HS-5 (cell line): ENCODE results near the gene IFNL4.
"Not testable (repeated sequence)": the region's sequence is repeated elsewhere in the genome, so short reads cannot be mapped to it uniquely, and the experiment has no call there.

Experiments used
- DNase-seq: peaks from one replicate; pipeline ENCODE4 v3.0.0-alpha.2; 2012; ENCODE audit warnings: low read depth

IFNL4 gene

DNA sequence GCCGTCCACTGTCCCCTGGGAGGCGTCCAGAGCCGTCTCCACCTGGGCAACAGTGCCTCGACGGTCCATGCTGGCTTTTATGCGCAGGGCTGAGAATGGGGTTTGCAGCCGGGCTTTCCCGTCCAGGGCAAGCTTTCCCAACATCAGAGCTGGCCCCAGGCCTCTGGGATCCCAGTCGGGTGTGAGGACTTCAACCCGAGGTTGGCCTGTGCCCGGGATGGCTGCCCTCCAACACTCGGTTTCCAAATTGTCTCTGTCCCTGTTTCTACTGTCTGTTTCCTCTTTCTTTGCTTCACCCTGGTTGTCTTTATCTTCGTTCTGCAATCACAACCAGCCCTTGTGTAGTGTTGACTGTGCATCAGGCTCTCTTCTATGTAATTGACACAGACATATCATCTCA is at the start of gene IFNL4:
Gene IFNL4, minus strand, starts transcription at position 51 of the 400 bp plus-strand sequence.
- no peak for DNase-seq

DNA sequence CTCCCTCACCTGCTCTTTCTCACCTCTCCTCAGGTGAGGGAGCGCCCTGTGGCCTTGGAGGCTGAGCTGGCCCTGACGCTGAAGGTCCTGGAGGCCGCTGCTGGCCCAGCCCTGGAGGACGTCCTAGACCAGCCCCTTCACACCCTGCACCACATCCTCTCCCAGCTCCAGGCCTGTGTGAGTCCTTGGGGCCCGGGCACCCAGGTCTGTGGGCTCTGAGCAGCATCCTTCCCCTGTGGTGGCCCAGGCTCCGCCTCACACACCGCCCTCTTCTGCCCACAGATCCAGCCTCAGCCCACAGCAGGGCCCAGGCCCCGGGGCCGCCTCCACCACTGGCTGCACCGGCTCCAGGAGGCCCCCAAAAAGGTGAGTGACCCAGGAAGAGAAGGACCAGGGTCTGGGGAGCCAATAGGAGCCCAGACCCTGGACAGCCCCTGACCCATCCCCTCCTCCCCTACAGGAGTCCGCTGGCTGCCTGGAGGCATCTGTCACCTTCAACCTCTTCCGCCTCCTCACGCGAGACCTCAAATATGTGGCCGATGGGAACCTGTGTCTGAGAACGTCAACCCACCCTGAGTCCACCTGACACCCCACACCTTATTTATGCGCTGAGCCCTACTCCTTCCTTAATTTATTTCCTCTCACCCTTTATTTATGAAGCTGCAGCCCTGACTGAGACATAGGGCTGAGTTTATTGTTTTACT is 49.4 kb upstream of the IFNL4 start:
- DNase-seq: no peak

DNA sequence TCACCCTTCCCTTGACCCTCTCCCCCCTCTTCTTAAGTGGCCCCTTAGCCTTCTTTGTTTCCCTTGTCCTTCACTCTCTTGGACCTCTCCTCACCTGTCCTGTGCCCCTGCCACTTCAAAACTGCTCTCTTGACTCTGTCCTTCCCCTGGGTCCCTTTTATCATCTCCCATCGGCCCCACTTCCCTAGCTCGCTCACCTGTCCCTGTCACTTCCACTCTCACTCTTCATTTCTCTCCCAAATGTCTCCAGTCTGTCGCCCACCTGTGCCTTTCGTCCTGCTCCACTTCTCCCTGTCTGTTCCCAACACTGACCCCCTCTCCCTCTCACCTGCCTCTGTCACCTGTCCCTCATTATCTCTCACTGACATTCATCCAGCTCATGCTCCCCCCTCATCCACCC is 48.2 kb upstream of the IFNL4 start:
- DNase-seq: no peak

DNA sequence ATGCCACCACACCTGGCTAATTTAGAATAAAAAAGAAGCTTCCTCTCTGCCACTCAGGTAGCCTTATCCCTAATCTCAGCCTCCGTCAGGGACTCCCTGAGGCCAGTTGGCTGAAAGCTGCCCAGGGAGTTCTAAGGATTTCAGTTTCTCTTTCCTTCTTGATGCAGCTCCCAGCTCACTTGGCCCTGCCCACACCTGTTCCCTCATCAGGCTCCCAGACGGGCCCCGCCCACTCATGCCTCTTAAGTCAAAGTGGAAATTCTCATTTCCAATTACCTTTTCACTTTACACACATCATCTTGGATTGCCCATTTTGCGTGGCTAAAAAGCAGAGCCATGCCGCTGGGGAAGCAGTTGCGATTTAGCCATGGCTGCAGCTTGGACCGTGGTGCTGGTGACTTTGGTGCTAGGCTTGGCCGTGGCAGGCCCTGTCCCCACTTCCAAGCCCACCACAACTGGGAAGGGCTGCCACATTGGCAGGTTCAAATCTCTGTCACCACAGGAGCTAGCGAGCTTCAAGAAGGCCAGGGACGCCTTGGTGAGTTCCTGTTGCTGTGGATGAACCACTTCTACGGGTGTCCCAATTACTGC is 47.5 kb upstream of the IFNL4 start, which contains the start of gene IFNL1:
Gene IFNL1, plus strand, starts transcription at position 353 of the 591 bp plus-strand sequence. Its CDS starts 15 bp downstream, at position 368.
- DNase-seq: no peak

DNA sequence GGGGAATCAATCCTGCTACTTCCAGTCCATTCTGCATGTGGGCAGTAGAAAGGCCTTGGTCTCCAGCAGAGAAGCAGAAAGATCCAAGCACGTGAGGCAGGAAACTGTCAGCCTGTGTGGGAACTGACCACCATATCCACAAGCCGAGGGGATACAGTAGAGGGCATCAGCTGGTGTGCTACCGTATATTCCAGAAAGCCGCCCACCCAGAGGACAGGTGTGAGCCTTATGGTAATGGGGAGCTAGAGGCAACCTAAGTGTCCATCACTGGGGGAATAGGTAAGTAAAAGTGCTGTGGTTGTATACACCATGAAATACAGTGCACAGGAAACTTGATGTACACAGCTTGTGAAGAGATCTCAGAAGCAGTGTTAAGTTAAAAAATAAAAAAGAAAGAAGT is 44.7 kb upstream of the IFNL4 start:
- no peak for DNase-seq

DNA sequence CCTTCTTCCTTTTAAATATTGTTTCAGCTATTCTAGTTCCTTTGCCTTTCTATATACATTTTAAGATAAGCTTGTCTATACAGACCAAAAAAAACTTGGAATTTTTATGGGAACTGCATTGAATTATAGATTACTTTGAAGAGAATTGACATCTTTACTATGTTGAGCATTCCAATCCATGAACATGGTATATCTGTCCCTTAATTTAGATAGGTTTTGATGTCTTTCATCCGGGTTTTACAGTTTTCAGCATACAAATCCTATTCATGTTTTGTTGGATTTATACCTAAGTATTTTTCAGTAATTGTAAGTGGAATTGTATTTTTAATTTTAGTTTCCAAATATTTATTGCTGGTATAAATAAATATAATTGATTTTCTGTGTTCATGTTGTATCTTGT is 35.4 kb upstream of the IFNL4 start:
- DNase-seq: no peak

DNA sequence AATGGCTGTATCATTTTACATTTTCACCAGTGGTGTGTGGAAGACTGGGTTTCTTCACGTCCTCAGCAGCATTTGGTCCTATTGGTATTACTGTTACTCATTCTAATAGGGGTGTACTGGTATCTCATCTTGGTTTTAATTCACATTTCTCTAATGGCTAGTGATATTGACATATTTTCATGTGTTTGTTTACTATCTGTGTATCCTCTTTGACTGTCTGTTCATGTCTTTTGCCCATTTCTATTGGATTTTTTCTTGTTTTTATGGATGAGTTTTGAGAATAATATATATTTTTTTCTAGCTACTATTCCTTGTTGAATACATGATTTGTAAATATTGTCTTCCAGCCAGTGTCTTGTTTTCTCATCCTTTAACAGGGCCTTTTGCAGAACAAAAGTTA is 33.4 kb upstream of the IFNL4 start:
- DNase-seq: no peak

DNA sequence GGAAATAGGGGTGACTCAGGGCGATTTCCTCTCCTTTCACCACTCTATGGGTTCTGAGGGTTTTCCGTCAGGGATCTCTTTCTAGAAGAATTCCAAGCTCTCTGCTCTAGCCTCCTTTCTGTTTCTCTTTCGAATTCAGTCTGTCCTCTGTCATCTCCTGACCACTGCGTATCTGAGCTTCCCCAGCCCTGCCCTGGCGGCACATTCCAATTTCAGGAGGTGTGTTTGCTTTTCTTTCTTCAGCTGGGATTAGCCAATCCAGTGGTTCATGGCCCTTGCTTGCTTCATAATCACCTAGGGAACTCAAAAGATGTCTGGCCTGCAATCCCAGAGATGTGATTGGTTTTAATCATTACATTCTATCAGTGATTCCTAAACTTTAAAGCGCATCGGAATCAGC is 28.9 kb upstream of the IFNL4 start:
- DNase-seq: no peak

DNA sequence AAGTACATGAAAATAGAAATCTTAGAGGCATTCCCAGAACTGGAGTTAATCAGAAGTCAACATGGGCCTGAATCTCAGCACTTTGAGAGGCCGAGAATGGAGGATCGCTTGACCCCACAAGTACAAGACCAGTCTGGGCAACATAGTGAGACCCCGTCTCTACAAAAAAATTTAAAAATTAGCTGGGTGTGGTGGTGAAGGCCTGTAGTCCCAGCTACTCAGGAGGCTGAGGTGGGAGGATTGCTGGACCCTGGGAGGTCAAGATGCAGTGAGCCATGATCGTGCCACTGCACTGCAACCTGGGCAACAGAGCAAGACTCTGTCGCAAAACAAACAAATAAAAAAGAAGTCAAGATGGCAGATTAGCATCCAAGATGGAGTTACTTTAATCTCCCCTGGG is 28.1 kb upstream of the IFNL4 start:
- no peak for DNase-seq

DNA sequence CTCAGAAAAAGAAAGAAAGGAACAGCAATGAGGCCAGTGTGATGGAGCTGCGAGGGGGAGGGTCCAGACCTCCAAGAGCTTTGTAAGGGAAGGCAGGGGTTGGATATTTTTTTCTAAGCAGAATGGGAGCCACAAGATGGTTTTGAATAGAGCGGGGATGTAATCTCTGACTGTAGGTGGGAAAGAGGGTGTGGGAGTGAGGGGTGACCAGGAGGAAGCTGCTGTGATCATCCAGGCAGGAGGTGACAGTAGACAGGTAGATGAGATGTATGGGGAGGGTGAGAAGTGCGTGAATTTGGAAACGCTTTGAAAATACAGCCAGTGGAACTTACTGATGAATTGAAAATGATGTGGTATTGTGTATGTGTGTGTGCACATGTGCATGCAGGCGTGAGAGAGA is 26.9 kb upstream of the IFNL4 start:
- DNase-seq: no peak

DNA sequence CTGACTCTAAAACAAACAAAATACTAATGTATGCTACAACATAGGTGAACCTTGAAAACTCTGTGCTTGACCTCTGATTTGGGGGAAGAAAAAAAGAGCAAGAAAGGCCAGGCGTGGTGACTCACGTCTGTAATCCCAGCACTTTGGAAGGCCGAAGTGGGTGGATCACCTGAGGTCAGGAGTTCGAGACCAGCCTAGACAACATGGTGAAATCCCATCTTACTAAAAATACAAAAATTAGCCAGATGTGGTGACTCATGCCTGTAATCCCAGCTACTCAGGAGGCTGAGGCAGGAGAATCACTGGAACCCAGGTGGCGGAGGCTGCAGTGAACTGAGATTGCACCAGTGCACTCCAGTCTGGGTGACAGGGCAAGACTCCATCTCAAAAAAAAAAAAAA is 25.2 kb upstream of the IFNL4 start:
- not testable (repeated sequence) for DNase-seq

DNA sequence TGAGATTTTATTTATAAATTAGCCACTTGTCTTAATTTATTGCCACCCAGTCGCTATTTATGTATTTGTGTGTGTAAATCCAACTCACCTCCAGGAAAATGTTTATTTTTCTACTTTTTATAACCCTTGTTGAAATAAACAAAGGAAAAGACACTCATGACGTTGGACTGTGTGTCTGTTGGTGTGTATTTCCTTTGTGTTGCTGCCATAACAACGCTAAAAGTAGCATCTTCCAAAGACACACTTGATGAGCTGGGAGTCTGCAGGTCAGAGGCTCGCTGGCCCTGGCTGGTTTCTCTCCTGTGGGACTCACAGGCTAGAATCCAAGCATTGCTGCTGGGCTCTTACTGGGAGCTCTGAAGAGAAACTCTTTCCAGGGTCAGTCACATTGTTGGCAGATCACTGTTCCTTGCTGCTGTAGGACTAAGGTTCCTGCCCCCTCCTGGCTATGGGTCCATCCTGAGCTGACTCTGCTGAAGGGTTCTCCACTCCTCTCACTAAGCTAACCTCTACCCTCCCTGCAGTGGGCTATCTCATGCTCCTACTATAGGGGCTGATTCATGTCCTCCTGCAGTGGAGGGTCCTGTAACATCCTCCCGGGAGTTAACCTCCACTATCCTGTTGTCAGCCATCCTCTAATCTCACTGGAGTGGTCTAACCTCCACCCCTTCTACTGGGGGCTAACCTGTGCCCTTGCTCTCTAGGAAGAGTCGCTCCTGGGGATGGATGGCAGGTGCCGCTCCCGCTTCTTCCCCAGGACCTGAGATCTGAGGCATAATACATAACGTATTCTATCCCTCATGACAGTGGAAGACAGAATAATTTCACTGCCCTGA is 21.6 kb upstream of the IFNL4 start:
- DNase-seq: no peak

DNA sequence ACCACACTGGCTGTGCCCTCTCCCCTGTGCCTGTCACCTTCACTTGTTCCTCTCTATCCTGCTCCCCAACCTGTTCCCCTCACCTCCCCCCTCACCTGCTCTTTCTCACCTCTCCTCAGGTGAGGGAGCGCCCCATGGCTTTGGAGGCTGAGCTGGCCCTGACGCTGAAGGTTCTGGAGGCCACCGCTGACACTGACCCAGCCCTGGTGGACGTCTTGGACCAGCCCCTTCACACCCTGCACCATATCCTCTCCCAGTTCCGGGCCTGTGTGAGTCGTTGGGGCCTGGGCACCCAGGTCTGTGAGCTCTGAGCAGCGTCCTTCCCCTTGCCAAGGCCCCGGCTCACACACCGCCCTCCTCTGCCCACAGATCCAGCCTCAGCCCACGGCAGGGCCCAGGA is 20.7 kb upstream of the IFNL4 start:
- not testable (repeated sequence) for DNase-seq

DNA sequence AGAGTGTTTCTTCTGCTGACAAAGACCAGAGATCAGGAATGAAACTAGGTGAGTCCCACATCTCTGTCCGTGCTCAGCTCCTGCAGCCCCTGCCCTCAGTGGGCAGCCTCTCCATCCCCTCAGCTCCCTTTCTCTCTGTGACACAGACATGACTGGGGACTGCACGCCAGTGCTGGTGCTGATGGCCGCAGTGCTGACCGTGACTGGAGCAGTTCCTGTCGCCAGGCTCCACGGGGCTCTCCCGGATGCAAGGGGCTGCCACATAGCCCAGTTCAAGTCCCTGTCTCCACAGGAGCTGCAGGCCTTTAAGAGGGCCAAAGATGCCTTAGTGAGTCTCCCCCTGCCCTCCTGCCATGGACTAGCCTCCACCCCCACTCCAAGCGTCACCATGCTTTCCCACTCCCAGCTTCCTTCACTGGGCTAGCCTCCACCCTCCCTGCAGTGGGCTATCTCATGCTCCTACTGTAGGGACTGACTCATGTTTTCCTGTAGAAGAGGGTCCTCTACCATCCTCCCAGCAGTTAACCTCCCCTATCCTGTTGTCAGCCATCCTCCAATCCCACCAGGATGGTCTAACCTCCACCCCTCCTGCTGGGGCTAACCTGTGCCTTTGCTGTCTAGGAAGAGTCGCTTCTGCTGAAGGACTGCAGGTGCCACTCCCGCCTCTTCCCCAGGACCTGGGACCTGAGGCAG is 20.0 kb upstream of the IFNL4 start:
- DNase-seq: not testable (repeated sequence)

DNA sequence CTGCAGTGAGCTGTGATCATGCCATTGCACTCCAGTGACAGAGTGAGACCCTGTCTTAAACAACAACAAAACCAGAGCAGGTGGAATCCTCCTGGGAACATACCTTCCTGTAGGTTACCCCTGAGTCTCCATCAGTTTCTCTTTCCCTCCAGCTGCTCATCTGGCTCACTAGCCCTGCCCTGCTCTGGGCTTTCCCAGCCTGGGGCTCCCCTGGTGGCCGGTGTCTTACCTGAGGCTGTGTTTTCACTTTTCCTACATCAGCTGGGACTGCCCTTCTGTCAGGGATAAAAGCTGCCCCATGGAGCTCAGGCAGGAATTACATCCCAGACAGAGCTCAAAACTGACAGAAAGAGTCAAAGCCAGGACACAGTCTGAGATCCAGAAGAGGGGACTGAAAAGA is 19.4 kb upstream of the IFNL4 start, which contains the start of gene IFNL2:
Gene IFNL2, plus strand, starts transcription at position 312 of the 400 bp plus-strand sequence. CDS start 173 bp downstream, outside the sequence.
- DNase-seq: not testable (repeated sequence)

DNA sequence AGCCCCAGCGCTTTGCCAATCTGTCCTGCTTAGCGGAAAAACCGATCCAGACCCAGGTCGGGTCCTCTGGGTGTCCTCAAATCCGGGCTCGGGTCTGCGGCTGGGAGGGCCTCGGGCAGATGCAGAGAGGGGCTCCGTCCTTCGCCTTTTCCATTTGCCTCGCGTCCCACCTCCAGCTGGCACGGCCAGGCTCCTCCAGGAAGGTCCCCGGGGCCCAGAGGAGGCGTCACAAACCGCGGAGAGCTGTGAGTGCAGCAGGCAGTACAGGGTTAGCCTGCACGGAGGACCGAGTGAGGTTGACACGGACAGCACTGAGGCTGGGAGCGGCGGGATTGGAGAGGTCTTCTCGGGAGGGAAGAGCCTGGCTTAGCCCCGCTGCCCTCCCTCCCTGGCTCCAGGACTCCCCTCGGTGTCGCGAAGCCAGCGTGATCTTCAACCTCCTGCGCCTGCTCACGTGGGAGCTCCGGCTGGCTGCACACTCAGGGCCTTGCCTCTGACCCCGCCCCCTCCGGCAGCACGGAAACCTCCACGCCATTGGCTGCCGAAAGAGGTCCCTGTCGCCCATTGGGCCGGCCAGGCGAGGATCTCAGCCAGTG is 16.8 kb upstream of the IFNL4 start:
- no peak for DNase-seq

DNA sequence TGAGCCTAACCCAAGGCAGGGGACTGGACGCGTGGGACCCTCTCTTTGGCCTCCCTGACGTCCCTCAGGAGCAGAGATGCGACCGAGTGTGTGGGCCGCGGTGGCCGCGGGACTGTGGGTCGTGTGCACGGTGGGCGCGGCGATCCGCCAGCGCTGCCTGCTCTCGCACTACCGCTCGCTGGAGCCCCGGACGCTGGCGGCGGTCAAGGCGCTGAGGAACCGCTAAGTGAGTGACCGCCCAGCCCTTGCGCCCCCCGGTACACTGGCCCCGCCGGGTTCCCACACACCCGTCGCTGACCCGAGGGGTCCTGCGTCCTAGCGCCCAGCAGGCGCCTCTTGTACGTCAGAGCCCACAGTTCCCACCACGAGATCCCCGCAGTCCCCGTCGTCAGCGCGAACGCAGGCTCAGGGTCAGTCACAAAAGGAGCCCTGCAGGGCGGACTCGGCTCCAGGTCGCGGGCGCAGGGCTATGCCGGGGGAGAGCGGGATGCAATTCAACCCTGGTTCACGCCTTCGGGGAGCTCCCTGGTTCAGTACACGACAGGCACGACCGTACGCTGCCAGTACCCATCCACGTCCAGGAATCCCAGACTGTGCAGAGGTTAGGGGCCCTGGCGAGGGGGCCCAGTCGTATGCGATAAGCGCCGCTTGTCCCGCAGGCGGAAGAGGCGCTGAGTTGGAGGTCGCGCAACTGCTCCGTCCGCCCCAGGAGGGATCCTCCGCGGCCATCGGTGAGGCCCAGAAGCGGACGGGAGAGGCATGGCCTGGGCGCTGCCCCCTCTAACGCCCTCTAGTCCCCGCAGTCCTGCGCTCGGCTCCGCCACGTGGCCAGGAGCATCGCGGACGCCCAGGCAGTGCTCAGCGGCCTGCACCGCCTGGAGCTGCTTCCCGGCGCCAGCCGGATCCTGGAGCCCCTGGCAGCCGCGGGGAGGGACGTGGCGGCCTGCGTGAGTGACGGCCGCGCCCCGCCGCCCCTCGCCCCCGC is 15.9 kb upstream of the IFNL4 start:
- DNase-seq: no peak

DNA sequence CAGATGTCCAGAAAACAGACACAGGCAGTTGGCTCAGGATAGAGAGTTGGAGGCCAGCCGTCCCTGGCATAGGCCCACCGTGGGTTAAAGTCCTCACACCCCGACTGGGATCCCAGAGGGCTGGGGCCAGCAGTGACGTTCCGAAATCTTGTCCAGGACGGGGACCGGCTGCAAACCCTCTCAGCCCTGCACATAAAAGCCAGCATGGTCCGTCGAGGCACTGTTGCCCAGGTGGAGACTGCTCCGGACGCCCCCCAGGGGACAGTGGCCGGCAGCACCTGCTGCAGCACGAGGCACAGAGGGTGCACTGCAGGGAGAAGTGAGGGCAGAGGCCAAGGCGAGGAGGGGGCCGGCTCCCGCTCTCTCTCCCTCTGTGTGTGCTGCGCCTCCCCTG is 15.3 kb upstream of the IFNL4 start:
- DNase-seq: no peak

DNA sequence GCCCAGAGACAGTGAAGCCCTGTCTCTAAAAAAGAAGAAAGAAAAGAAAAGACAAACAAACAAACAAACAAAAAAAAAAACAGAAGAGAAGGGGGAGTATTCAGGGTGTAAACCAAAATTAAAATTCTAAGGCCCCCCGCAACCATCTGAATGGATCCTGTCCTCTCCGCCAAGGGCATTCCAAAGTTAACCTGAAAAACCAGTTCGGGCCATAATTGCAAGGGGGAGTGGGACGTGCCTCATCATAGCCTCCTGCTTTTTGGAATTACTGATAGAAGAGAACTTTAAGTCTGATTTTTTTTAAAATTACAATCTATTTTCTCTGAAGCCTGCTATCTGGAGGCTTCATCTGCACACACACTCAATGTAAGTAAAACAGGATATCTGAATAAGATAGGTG is 13.8 kb upstream of the IFNL4 start:
- DNase-seq: no peak

DNA sequence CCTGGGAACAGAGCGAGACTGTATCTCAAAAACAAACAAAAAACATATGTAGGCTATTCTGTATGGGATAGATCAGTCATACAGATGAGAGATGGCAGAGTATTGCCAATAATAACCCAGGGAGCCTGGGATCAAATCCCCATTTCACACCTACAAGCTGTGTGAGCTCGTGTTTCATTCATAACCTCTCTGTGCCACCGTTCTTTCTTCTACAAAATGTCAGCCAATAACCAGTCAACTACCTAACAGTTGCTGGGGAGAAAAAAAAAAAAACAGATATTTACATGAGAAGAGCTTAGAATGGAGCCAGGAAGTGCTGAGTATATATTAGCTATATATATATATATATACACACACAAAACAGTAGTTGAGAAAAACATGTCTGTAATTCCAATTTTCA is 13.0 kb upstream of the IFNL4 start:
- DNase-seq: no peak

DNA sequence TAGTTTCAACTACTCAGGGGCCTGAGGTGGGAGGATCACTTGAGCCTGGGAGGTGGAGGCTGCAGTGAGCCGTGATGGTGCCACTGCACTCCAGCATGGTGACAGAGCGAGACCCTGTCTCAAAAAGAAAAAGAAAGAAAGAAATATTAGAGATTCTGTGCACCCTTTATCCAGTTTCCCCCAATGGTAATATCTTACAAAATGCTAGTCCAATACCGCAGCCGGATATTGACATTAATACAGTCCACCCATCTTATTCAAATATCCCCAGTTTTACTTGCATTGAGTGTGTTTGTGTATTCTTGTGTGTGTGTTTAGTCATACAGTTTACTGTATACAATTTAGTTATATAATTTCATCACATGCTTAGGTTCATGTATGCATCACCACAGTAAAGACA is 8.6 kb upstream of the IFNL4 start:
- DNase-seq: no peak
